ENCODE measurements around the gene DGKH.
"Not testable (repeated sequence)": the region's sequence is repeated elsewhere in the genome, so short reads cannot be mapped to it uniquely, and the experiment has no call there.

Gene DGKH

DNA sequence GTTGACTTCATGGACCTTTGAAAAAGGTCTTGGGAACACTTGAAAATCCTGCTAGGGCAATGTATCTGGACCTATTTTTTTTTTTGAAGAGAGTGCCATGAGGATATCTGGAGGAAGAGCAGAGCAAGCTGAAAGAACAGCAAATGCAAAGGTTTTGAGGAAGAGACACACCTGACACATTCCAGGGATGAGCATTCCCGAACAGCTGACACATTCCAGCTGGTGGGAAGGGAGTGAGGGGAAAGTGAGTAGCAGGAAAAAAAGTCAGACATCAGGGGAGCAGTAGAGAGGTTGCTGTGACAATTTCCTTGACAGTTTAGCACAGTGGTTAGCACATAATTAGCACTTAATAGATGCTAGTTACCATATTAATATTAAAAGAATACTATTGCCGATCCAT lies 14.7 kb downstream of the DGKH start:
- in situ Hi-C loops (cut with HindIII; ENCODE audit: low pct_ligation_motif_present, low pct_unique_long_range_greater_than_20kb, low sequenced_read_pairs): no loop called here
- DNase-seq: no peak

DNA sequence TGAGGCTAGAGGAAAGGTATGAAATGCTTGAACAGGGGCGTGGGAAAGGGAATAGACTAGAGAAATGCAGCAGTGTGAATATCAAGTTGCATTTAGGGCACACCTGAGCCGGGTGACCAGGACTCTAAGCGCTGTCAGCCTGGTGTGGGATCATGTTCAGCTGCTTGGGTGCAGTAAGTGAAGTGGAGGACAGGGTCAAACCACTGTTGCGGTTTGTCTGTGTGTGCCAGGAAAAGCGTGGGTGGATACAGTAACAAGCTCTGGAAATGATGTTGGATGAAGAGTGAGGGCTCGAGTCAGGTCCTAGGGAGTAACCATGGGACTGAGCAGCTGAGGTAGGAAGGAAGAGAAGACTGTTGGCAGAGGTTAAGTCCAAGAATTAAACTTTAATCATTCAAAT lies 15.8 kb downstream of the DGKH start:
- no peak for DNase-seq

DNA sequence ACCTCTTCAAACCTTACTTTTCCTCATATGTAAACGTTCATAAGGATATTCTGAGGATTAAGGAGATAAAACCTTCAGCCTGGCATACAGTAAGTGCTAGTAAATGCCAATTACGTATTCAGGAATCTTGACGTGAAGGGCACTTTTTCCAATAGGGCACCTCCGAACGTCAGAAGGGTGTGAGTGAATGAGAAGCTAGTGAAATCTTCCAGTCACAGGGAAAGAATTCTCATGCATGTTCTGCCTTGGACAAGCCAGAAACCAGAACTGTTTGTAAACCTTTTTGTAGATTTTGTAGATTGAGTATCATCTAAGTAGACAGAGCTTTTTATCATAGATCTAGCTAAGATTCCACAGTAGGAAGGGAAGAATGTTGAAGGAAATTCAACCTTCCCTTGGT lies 16.5 kb downstream of the DGKH start:
- DNase-seq: no peak

More for the DNA sequence above, 15.8 kb downstream of the DGKH start:
- in situ Hi-C loops (cut with HindIII; ENCODE audit: low pct_ligation_motif_present, low pct_unique_long_range_greater_than_20kb, low sequenced_read_pairs): no loop called here

DNA sequence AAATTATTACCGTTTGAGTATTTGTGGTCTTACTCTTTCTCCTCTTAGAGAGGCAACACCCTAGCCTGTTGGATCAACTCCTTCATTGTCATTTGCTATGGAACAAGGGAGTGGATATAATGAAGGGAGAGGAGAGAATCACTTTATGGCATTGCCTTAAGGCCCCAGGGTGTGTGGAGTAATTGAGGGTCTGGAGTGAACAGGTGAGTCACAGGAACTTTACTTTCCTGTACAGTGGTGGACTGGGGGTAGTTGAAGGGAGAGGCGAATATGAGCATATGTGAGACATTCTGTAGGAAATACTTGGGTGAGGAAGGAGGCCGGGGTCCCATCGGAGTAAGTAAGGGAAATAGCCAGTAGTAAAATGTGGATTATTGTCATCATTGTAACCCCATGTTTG lies 17.0 kb downstream of the DGKH start:
- in situ Hi-C loops (cut with HindIII; ENCODE audit: low pct_ligation_motif_present, low pct_unique_long_range_greater_than_20kb, low sequenced_read_pairs): no loop called here

More for the DNA sequence above, 16.5 kb downstream of the DGKH start:
- in situ Hi-C loops (cut with HindIII; ENCODE audit: low pct_ligation_motif_present, low pct_unique_long_range_greater_than_20kb, low sequenced_read_pairs): no loop called here

DNA sequence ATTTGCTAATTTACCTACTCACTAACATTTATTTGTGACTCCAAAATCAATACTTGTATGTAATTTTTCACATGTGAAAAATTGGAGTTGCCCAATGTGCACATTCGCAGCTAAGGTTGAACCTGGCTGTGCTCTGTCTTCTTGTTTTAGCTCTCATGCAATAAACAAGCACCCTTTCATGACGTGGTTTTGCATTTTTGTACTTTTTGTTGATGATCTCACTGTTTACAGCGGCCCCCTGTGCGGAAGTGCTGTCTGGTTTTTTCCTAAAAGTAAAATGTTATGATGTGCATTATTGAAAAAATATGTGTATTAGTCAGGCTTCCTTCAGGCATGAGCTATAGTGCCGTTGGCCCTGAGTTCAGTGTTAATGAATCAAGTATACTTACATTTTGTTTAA lies 18.1 kb downstream of the DGKH start:
- no peak for DNase-seq
- in situ Hi-C loops (cut with HindIII; ENCODE audit: low pct_ligation_motif_present, low pct_unique_long_range_greater_than_20kb, low sequenced_read_pairs): no loop called here

More for the DNA sequence above, 17.0 kb downstream of the DGKH start:
- DNase-seq: no peak

DNA sequence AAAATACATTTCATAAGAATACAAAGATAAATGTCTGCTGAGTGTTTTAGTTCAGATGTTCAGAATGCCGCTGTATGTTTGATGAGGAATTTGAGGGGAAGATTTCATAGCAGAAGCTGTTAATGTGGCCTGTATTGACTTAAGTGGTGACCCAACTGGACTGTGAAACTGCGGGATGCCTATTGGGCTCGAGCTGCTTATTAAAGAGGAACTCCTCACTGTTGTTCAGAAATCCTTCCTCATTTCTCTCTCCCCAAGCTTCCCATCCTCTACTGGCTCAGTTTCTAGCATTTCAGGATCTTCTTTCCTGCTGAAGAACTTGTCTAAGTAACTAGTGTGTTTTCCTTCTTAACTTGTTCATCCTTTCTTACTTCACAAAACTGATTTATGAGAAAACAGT lies 20.4 kb downstream of the DGKH start:
- DNase-seq: no peak
- in situ Hi-C loops (cut with HindIII; ENCODE audit: low pct_ligation_motif_present, low pct_unique_long_range_greater_than_20kb, low sequenced_read_pairs): no loop called here

DNA sequence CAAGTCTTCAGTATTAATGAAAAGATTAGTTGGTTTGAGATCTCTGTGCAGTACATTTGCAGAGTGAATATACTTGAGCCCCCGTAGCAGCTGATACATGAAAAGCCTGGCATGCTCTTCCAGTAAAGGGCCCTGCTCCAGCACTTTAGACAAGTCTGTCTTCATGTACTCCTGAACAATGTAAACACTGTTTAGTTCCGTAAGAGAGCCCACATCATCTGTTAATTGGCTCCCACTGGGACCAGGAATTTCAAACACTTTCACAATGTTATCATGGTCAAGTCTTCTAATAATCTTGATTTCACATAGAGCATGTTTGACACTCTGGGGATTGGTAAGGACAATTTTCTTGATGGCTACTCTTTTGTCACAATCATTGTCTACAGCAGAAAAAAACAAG lies 22.2 kb downstream of the DGKH start:
- in situ Hi-C loops (cut with HindIII; ENCODE audit: low pct_ligation_motif_present, low pct_unique_long_range_greater_than_20kb, low sequenced_read_pairs); DNase-seq: not testable (repeated sequence)

DNA sequence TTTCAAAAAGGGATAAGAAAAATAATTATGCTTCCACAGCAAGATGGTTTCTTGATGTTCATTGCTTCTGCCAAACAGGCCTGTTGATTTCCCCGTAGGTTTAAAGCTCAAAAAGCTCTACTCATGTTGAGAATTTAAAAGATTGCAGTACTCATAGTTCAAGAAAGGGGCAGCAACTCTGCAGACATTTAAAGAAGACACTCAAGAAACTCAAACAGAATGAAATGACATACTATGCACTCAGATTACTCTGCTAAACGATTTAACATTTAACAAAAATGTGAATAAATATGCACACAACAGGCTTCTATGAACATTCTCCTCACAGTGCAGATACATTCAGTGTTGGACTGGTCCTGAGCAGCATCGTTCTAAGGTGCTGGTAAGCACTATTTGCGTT lies 22.7 kb downstream of the DGKH start:
- in situ Hi-C loops (cut with HindIII; ENCODE audit: low pct_ligation_motif_present, low pct_unique_long_range_greater_than_20kb, low sequenced_read_pairs); DNase-seq: not testable (repeated sequence)

DNA sequence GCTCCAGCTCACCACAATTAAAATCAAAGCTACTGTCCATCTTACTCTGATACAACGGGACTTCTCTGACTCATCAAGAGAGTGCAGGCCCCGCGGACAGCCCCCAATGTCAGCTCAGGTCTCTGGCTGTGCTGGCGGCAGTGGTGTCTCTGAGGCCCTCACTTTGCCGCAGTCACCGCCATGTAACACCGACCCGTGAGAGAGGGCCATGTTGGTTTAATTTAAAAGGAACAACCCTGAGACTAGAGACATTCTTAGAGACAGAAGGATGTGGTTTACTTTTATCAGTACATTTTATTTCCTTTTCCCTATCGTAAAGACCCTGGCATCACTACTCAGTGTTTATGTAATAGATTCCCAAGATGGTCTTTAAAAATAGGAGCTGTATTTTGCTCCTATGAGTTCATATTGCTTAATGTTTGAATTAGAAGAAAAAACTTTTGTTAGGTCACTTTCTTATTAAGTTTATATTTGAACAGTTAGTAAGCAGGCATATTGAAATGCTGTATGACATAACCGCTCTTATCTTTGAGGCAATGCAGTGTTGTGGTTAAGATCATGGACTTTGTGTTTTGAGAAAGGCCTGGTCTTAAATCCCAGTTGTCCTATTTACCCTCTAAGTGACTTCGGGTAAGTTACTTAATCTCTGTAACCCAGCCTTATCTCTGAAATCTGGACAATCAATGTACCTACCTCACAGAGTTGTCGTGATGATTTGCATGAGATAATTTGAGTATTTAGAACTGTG lies 23.4 kb downstream of the DGKH start:
- in situ Hi-C loops (cut with HindIII; ENCODE audit: low pct_ligation_motif_present, low pct_unique_long_range_greater_than_20kb, low sequenced_read_pairs): no loop called here
- DNase-seq: no peak

DNA sequence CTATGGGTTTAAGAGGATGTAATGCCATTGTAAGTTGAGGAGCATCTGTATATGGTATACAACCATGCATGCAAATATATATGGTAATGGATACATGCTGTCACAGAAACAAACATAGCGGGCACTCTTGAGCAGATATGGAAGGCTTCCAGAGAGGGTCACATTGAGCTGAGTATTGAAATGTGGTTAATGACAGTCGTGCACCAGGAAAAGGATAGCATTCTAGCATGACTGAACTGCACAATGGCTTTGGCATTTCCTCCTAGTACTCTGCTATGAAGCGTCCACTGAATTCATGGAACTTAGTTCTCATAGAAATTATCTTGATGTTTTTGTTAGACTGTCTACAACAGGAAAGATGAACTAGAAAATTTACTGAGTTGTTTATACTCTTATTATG lies 25.2 kb downstream of the DGKH start:
- DNase-seq: no peak
- in situ Hi-C loops (cut with HindIII; ENCODE audit: low pct_ligation_motif_present, low pct_unique_long_range_greater_than_20kb, low sequenced_read_pairs): no loop called here

DNA sequence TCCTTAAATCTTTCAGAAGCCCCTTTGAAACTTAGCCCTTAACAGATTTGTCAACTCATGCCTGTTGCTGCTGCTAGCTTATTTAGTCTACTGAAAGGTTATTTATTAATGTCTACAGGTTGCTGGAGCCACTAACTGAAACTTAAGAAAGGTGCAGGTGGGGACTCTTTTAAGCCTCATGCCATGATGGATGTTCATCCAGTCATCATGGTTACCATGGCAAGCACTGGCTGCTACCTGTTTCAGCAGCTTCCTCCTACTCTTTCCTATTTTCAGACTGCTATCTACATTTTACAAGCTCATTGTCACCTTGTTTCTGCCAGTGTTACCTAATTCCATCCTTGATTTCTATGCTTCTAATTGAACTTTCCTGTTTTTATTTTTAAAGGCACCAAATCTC lies 27.1 kb downstream of the DGKH start:
- DNase-seq: no peak
- in situ Hi-C loops (cut with HindIII; ENCODE audit: low pct_ligation_motif_present, low pct_unique_long_range_greater_than_20kb, low sequenced_read_pairs): no loop called here

DNA sequence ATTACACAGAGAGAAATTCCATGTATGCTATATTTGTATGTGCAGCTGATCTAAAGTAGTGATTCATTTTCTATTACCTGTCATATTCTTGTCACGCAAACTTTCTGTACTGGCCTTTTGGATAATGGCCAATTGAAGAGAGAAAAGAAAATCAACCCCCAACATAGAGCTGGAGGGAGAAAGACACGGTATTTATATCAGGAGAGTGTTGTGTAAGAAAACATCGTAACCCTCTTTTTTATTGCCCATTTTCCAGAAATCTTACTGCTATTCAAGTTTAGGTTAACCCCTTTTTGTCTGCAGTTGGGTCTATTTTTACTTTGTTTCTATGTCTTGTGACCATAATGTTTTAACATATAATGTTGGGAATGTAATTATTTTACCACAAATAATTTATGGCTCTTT lies 27.9 kb downstream of the DGKH start:
- no peak for DNase-seq
- in situ Hi-C loops (cut with HindIII; ENCODE audit: low pct_ligation_motif_present, low pct_unique_long_range_greater_than_20kb, low sequenced_read_pairs): no loop called here

DNA sequence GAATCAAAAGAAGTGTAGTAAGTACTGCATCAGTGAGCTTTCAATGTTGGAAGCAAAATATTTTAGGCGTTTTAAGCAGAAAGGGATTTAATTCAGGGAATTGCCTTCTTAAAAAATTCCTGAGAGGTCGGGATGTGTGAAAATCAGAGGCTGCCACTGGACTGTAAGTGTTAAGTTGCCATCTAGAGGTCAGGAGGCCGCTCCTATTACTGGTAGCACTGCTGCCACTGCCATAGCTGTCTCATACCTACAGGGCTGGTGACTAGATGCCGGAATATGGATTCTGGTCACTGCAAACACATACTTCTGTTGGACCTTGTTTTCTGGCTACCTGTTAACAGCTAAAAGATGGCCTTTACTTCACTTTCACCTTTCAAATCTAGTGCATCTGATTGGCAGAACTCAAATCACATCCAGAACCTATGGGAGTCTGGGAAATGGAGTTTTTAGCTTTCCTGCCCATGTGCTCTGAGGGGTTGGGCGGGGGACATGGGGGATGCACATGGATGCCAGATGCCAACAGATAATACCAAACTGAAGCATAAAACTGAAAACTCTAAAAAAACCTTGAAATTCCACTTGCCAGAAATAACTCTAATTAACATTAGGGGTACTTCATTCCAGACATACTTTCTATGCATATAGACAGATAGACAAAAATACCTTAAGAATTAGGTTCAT lies 29.8 kb downstream of the DGKH start:
- in situ Hi-C loops (cut with HindIII; ENCODE audit: low pct_ligation_motif_present, low pct_unique_long_range_greater_than_20kb, low sequenced_read_pairs): no loop called here
- no peak for DNase-seq

DNA sequence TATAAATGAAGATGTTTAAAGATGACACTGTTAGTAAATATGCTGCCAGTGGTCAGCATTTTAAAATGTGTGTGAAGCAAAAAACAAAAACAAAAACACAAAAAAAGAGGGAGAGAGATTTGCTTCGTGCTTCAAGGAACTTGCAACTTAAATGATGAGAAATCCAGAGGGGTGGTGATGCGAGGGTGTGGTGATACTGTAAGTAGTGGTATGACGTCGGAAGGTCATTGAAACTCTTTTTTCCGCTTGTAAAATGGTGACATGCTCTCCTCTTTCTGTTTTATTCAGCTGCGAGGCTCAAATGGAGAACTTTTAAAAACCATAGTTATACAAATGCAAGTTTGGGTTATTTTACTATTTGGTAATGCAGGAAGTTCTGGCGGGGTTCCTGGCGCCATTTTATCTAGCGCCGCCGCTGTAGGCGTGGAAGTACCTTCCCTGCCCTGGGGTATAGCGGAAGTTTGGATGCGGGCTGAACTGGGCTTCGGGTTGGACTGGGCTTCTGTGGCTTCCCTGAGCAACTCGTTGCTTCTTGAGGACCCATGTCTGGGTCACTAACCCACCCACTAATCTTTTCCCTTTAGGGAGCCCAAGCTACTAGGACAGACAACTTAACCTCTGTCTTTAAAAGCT lies 34.8 kb downstream of the DGKH start:
- in situ Hi-C loops (cut with HindIII; ENCODE audit: low pct_ligation_motif_present, low pct_unique_long_range_greater_than_20kb, low sequenced_read_pairs): no loop called here

DNA sequence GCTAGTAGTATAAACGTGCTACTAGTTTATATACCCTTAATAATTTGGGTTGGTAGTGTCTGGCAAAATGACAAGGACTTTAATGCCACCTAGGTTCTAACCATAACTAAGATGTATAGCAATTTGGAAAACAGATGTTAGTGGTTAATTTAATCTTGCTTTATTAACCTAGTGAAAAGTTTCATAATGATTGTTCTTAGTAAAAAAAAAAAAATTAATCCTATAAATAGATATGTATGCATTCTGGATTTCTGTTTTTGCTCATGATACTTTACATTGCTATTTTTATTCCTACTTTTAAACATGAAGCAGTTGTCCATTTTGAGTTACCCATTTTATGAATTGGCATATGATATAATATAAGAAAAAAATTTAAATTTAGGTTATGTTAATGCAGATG lies 36.3 kb downstream of the DGKH start:
- in situ Hi-C loops (cut with HindIII; ENCODE audit: low pct_ligation_motif_present, low pct_unique_long_range_greater_than_20kb, low sequenced_read_pairs): no loop called here
- no peak for DNase-seq

More for the DNA sequence above, 34.8 kb downstream of the DGKH start:
- DNase-seq: no peak

DNA sequence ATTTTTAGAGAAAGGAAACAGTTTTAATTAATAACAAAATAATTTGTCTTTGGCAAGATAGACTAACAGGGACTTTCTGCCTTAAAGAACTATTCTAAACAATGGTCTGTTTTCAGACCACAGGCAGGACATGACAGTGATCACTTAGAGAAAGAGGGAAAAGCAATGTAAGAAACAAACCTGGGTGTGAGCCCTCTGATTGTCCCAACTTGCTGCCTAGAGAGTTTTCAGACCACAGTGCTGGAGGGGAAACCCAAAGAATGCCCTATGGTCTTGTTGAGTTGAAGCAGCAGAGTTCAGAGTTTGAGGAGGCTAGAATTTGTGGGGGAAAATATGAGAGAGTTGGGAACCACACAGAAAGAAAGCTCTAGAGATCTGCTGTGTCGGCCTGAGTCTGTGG lies 38.1 kb downstream of the DGKH start:
- in situ Hi-C loops (cut with HindIII; ENCODE audit: low pct_ligation_motif_present, low pct_unique_long_range_greater_than_20kb, low sequenced_read_pairs): no loop called here

DNA sequence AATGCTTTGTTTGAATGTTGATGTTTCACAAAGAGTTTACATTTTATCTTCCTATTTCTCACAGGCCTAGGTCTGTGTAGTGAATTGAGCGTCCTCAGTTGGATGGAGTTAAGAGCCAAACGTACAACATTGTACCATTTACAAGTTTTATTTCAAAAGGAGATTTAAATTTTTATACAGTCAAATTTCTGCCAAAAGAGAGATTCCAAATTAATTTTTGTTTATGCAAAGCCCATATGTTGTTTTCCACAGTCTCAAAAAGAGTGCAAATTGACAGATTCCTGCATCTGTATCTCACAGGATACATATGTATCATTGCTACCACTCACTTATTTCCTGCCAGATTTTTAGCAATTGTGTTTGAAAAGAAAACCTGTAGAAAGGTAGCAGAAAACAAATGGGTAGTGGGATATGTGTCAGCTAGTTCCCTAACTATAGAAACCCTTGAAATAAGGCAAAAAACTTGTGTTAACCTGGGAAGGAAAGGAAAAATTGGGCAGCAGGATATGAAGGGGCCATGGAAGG lies 46.1 kb downstream of the DGKH start:
- no peak for DNase-seq
- in situ Hi-C loops (cut with HindIII; ENCODE audit: low pct_ligation_motif_present, low pct_unique_long_range_greater_than_20kb, low sequenced_read_pairs): no loop called here

More for the DNA sequence above, 38.1 kb downstream of the DGKH start:
- no peak for DNase-seq

DNA sequence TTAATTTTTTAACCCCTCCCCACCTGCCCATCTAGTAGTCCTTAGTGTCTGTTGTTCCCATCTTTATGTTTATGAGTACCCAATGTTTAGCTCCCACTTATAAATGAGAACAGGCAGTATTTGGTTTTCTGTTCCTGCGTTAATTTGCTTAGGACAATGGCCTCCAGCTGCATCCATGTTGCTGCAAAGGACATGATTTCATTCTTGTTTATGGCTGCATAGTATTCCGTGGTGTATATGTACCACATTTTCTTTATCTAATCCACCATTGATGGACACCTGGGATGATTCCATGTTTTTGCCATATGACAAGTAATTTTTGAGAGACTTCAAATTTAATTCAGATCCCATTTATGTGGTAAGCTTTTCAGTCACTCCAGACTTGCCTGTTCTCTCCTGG lies 47.8 kb downstream of the DGKH start:
- in situ Hi-C loops (cut with HindIII; ENCODE audit: low pct_ligation_motif_present, low pct_unique_long_range_greater_than_20kb, low sequenced_read_pairs); DNase-seq: not testable (repeated sequence)

DNA sequence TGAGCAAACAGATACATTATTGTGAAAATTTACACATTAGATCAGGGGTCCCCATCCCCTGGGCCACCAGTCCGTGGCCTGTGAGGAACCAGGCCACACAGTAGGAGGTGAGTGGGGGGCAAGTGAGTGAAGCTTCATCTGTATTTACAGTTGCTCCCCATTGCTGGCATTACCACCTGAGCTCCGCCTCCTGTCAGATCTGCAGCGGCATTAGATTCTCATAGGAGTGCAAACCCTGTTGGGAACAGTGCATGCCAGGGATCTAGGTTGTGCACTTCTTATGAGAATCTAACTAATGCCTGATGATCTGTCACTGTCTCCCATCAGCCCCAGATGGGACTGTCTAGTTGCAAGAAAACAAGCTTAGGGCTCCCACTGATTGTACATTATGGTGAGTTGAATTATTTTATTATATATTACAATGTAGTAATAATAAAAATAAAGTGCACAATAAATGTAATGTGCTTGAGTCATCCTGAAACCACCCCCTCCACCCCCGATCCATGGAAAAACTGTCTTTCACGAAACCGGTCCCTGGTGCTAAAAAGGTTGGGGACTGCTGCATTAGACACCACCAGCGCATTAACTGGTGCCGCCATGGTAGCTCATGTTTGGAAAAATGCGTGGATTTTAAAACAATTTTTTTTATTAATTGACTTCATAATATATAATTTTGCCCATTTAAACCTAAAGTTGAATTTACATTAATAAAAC lies 51.7 kb downstream of the DGKH start:
- in situ Hi-C loops (cut with HindIII; ENCODE audit: low pct_ligation_motif_present, low pct_unique_long_range_greater_than_20kb, low sequenced_read_pairs): no loop called here
- no peak for DNase-seq
